ENCODE results near the gene EZR.
A peak's percentile ranks its signal among the peaks of the same experiment; 100 is the strongest.

Gene EZR

DNA sequence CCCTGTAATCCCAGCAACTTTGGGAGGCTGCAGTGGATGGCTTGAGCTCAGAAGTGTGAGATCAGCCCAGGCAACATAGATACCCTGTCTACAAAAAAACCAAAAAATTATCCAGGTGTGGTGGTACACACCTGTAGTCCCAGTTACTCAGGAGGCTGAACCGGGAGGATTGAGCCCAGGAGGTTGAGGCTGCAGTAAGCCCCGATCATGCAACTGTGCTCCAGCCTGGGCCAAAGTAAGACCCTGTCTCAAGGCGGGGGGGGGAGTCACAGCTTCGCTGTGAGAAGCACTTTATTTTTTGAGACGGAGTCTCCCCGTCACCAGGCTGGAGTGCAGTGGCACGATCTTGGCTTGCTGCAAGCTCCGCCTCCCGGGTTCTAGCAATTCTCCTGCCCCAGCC is 54.2 kb downstream of the EZR start (continued):
- TF ChIP-seq, protein P1, sequence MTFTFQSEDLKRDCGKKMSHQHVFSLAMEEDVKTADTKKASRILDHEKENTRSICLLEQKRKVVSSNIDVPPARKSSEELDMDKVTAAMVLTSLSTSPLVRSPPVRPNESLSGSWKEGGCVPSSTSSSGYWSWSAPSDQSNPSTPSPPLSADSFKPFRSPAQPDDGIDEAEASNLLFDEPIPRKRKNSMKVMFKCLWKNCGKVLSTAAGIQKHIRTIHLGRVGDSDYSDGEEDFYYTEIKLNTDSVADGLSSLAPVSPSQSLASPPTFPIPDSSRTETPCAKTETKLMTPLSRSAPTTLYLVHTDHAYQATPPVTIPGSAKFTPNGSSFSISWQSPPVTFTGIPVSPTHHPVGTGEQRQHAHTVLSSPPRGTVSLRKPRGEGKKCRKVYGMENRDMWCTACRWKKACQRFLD (tag by site-specific recombination; IDR thresholded peaks at IDR 0.05), result no peak
- TF ChIP-seq ZNF830 (tag by site-specific recombination; IDR thresholded peaks at IDR 0.05; ENCODE audit: low read depth), result no peak

DNA sequence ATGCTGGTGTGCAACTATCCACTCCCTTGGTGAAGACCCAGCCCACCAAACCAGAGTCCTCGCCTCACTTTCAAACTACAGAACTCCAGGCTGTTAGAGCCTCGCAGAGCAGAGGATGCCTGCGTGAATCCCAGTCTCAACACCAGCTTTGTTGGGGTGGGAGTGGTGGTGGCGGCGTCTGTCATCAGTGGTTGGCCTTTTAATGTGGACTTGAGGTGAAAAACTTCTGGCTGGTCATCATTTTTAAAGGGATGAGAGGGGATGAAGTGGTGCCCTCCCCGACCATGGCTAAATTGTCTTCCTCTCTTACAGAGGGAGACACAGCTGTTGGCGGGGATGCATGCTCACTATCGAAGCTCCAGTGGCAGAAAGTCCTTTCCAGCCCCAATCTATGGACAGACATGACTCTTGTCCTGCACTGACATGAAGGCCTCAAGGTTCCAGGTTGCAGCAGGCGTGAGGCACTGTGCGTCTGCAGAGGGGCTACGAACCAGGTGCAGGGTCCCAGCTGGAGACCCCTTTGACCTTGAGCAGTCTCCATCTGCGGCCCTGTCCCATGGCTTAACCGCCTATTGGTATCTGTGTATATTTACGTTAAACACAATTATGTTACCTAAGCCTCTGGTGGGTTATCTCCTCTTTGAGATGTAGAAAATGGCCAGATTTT is 54.9 kb downstream of the EZR start:
- POLR2A ChIA-PET, result no interaction called here
- Histone ChIP-seq H3K9me3 (ENCODE audit: control insufficient read depth, insufficient read depth, low read depth, low read length) (no peaks in the 10 kb centered on the region), H3K27ac (ENCODE audit: extremely low read depth, low read depth, low read length) (no peak overlapping the region), H3K4me3 (ENCODE audit: low read depth, low read length) (no peak overlapping the region), H3K36me3 (ENCODE audit: control insufficient read depth in 2 of 2, insufficient read depth in 1 of 2, low read length in 2 of 2) (peaks cover 12 to 56% of the 10 kb centered on the region in 2 experiments), H3K4me1 (ENCODE audit: control insufficient read depth, insufficient read depth, low read length) (no peaks in the 10 kb centered on the region)
- CTCF ChIA-PET, result interaction anchor here (1.0 to 1.7 kb wide), 2 partner anchors 45 to 60 kb away, joined by 3 to 6 read pairs; no protein-coding TSS in a partner anchor
- no peak for TF ChIP-seq ZNF76 (tag by site-specific recombination; IDR thresholded peaks at IDR 0.05; ENCODE audit: borderline replicate concordance, low read depth)
- no peak for TF ChIP-seq ZNF623 (tag by site-specific recombination; IDR thresholded peaks at IDR 0.05)
- no peak for TF ChIP-seq ZNF2 (tag by site-specific recombination; IDR thresholded peaks at IDR 0.05)
- TF ChIP-seq ZFP41 (tag by site-specific recombination; IDR thresholded peaks at IDR 0.05; ENCODE audit: borderline replicate concordance), result no peak
- TF ChIP-seq, protein P2, sequence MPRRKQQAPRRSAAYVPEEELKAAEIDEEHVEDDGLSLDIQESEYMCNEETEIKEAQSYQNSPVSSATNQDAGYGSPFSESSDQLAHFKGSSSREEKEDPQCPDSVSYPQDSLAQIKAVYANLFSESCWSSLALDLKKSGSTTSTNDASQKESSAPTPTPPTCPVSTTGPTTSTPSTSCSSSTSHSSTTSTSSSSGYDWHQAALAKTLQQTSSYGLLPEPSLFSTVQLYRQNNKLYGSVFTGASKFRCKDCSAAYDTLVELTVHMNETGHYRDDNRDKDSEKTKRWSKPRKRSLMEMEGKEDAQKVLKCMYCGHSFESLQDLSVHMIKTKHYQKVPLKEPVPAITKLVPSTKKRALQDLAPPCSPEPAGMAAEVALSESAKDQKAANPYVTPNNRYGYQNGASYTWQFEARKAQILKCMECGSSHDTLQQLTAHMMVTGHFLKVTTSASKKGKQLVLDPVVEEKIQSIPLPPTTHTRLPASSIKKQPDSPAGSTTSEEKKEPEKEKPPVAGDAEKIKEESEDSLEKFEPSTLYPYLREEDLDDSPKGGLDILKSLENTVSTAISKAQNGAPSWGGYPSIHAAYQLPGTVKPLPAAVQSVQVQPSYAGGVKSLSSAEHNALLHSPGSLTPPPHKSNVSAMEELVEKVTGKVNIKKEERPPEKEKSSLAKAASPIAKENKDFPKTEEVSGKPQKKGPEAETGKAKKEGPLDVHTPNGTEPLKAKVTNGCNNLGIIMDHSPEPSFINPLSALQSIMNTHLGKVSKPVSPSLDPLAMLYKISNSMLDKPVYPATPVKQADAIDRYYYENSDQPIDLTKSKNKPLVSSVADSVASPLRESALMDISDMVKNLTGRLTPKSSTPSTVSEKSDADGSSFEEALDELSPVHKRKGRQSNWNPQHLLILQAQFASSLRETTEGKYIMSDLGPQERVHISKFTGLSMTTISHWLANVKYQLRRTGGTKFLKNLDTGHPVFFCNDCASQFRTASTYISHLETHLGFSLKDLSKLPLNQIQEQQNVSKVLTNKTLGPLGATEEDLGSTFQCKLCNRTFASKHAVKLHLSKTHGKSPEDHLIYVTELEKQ (tag by site-specific recombination; IDR thresholded peaks at IDR 0.05; ENCODE audit: borderline replicate concordance), result no peak
- no peak for TF ChIP-seq ZNF558 (tag by site-specific recombination; IDR thresholded peaks at IDR 0.05)

DNA sequence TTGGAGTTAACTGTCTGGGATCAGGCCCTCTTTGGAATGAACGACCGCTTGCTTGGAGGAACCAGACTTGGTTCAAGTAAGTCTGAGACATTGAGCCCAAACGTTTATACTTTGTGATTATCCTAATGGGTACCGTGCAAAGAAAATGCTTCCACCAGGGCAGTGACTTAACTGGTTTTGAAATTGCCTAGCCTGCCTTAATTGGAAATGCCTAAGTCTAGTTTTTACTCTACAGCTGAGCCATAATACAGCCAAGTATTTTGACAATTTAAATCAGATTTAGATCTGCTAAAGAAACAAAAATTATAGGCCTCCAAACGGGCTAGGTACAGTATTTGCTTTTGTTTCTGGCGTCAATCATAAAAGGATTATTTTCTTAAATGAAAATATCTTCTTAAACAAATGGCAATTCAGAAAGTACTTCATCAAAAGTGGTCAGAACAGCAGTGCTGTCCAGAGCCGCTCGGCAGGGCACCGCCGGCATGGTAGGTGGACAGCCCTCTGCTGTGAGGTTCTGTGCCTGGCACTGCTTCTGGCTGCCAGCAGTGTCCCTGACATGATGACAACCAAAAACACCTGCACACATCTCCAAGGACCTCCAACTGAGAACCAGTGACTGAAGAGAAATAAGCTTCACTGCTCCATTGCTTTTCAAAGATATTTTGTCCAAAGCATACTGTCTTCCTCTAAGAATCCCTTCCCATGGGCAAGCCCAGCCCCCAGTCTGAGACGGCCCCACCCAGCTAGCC is 55.6 kb downstream of the EZR start:
- Histone ChIP-seq H3K4me3 (ENCODE audit: low read depth, low read length) (no peak overlapping the region), H3K4me1 (ENCODE audit: control insufficient read depth, insufficient read depth, low read length) (peaks cover under 1% of the 10 kb centered on the region; the same call in 1 of the 2 replicates), H3K27ac (ENCODE audit: extremely low read depth, low read depth, low read length) (no peak overlapping the region), H3K36me3 (ENCODE audit: control insufficient read depth in 2 of 2, insufficient read depth in 1 of 2, low read length in 2 of 2) (peaks cover 9 to 49% of the 10 kb centered on the region in 2 experiments; a peak in 2 of 3 replicates), H3K9me3 (ENCODE audit: control insufficient read depth, insufficient read depth, low read depth, low read length) (no peaks in the 10 kb centered on the region)
- ChIA-PET CTCF (interaction anchor here (0.9 to 1.7 kb wide), 3 partner anchors 44 to 59 kb away, joined by 3 to 6 read pairs (median 3); no protein-coding TSS in a partner anchor), POLR2A (interaction anchor here (1.0 kb wide), 2 partner anchors 7 to 18 kb away, joined by 3 to 4 read pairs; no protein-coding TSS in a partner anchor)
- TF ChIP-seq ZNF670 (tag by site-specific recombination; IDR thresholded peaks at IDR 0.05; ENCODE audit: low read depth) (no peak), ZIC2 (tag by site-specific recombination; IDR thresholded peaks at IDR 0.05) (peak; percentile 41; the same call in 1 of the 2 replicates)

DNA sequence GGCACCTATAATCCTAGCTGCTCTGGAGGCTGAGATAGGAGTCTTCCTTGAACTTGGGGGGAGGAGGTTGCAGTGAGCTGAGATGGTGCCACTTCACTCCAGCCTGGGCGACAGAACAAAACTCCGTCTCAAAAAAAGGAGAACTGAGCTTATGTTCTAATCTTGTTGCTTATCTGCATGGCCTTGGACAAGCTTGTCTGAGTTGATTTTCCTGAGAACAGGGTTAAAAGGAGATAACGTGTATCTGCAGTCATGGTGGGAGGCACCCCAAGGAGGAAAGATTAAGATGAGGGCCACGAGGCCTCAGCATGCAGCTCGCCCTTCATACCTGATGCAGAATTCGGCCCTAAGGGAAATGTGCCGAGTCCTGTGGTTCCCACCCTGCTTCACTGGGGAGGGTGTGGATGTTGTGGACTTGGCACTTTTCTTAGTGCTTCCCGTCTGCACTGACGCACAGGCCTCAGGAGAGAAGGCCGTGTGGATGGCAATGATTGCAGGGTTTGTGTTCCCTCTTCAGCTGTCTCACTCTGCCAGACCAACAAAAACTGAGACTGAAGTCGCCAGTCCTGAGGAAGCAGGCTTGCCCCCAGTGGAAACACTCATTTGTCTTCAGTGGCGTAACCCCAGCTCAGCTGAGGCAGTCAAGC is 56.3 kb downstream of the EZR start:
- no peak overlapping the region for H3K4me3 ChIP-seq (ENCODE audit: low read depth, low read length)
- H3K36me3 ChIP-seq (ENCODE audit: control insufficient read depth in 2 of 2, insufficient read depth in 1 of 2, low read length in 2 of 2), result peaks cover 3 to 42% of the 10 kb centered on the region in 2 experiments; a peak in 2 of 3 replicates
- ChIA-PET CTCF (interaction anchor here (0.9 to 1.7 kb wide), 3 partner anchors 43 to 58 kb away, joined by 3 to 6 read pairs (median 3); no protein-coding TSS in a partner anchor), POLR2A (interaction anchor here (0.7 to 1.0 kb wide), 3 partner anchors 8 to 18 kb away, joined by 3 to 4 read pairs (median 3); no protein-coding TSS in a partner anchor)
- TF ChIP-seq HOXA7 (CRISPR knock-in tag; IDR thresholded peaks at IDR 0.05; ENCODE audit: borderline replicate concordance) (no peak), ZNF600 (tag by site-specific recombination; IDR thresholded peaks at IDR 0.05) (peak; percentile 59; the same call in 1 of the 2 replicates), ZNF664 (tag by site-specific recombination; IDR thresholded peaks at IDR 0.05) (no peak)
- H3K9me3 ChIP-seq (ENCODE audit: control insufficient read depth, insufficient read depth, low read depth, low read length), result no peaks in the 10 kb centered on the region
- no peak overlapping the region for H3K27ac ChIP-seq (ENCODE audit: extremely low read depth, low read depth, low read length)
- H3K4me1 ChIP-seq (ENCODE audit: control insufficient read depth, insufficient read depth, low read length), result peaks cover 4% of the 10 kb centered on the region; the same call in 1 of the 2 replicates

Measured in HEK293 (cell line).